ENCODE results near the gene KIAA2012.
"Not testable (repeated sequence)": the region's sequence is repeated elsewhere in the genome, so short reads cannot be mapped to it uniquely, and the experiment has no call there.

KIAA2012 gene

DNA sequence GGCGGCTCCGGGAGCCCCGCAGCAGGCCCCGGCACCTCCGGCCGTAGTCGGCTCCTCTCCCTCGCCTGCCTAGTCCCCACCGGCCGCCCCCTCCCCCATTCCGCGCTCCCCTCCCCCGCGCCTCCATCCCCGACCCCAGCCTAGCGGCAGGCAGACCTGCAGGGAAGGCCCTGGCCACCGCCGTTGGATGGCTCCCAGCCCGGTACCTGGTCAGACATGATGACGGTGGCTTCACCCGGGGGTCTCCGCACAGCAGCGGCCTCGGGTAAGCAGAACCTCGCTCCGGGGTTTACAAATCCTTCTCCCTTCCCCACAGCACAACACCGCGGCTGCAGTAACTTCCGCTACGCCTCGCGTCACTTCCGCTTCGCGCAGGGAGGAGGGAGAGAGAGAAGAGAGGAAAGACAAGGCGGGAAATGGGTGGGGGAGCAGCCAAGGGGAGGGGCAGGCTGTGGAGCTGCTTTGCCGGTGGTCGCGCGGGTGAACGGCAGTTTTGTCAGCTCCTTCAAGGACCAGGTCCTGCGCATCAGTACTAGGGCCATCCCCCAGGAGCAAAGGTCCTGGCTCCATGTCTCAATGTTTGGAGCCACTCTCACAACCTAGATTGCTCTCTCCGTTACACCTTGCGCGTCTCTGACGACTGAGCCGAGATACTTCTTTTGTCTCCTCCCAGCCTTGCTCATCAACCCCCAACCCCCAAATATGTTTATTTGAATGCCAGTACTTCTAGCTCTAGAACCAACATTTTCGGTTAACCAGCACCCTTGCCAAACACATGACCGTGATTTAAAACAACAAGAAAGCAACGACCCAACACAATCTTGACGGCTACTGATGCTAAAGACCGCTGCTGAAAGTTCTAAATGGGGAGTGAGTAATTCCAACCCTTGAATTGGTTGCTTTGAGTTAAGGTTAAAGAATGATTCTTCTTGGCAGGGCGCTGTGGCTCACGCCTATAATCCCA, 165.5 kb downstream of the KIAA2012 start, which contains the start of gene SUMO1:
SUMO1 (minus strand) TSS at position 364 of the 964 bp plus-strand sequence; CDS start at position 218, 146 bp downstream.
- DNase-seq (ENCODE audit: low read depth), result peak; percentile 92
- H3K4me3 ChIP-seq (ENCODE audit: low read depth, low read length), result peak within 1 kb of the TSS; percentile 99
- TF ChIP-seq CTCF (IDR thresholded peaks at IDR 0.05; ENCODE audit: insufficient read depth, low read depth, low read length, missing control alignments), result no peak

DNA sequence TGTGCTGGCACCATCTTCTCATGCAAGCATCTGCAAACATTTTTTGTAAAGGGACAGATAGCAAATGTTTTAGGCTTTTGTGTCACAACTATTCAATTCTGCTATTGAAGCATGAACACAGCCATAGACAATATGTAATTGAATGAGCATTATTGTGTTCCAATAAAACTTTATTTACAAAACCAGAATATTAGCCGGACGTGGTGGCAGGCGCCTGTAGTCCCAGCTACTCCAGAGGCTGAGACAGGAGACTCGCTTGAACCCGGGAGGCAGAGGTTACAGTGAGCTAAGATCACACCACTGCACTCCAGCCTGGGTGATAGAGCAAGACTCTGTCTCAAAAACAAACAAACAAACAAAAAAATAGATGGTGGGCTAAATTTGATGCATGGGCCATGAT, 174.7 kb downstream of the KIAA2012 start:
- H3K4me3 ChIP-seq (ENCODE audit: low read depth, low read length); DNase-seq (ENCODE audit: low read depth): not testable (repeated sequence)

DNA sequence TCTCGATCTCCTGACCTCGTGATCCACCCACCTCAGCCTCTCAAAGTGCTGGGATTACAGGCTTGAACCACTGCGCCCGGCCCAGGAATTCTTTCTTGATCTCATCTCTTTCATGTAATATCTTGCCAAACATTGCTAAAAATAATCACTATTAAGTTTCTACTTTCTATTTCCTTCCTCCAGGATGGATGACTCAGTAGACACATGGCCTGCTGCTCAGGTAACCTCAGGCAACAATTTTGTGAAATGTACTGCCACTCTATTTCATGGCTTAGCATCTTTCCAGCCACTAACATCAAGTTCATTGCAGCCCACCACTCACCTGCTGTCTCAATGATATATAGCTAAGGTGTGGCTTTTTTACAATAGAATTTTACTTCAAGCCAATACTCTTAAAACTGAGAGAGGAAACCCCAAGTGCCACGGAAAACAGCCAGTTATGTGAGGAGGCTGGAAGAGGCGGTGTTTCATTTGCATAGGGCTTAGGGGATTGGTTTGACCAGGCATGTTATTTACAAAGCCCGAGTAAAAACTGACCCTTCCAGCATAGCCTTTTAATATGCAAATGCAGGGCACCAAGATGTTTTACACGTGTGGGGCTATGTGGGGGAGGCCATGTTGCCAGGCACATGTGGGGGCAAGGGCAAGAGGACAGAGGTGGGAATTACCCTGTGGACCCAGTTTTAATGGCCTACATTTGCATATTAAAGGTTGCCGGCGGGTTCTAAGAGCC, 176.6 kb downstream of the KIAA2012 start:
- H3K4me3 ChIP-seq (ENCODE audit: low read depth, low read length), result no peak overlapping the region
- DNase-seq (ENCODE audit: low read depth), result no peak
- TF ChIP-seq CTCF (IDR thresholded peaks at IDR 0.05; ENCODE audit: insufficient read depth, low read depth, low read length, missing control alignments), result no peak

- H3K4me3 ChIP-seq (ENCODE audit: low read depth, low read length), result no peak overlapping the region
- DNase-seq (ENCODE audit: low read depth), result no peak
- TF ChIP-seq CTCF (IDR thresholded peaks at IDR 0.05; ENCODE audit: insufficient read depth, low read depth, low read length, missing control alignments), result no peak
These were observed 178.4 kb downstream of the KIAA2012 start for GRCh38 chr2:202251494-202251893.

Data from GM12865 (cell line).